SH-SY5Y (cell line): Measurements from ENCODE around the gene WFIKKN1.

Experiments
- GATA2 ChIP-seq: IDR thresholded peaks from 2 replicates; pipeline ENCODE4 v1.6.1; 2011; ENCODE audit warnings: mild to moderate bottlenecking, low read depth, low read length
- GATA3 ChIP-seq: IDR thresholded peaks from 2 replicates; pipeline ENCODE4 v1.6.1; 2011; ENCODE audit warnings: low read depth, mild to moderate bottlenecking, low read length, moderate library complexity

- TF ChIP-seq GATA2 (no peak), GATA3 (no peak)
Measured at GRCh38 chr16:624526-625070, 6.2 kb upstream of the WFIKKN1 start.
